ENCODE results near the gene NBPF6.
"Not testable (repeated sequence)": the region's sequence is repeated elsewhere in the genome, so short reads cannot be mapped to it uniquely, and the experiment has no call there.

Gene NBPF6, protein sequence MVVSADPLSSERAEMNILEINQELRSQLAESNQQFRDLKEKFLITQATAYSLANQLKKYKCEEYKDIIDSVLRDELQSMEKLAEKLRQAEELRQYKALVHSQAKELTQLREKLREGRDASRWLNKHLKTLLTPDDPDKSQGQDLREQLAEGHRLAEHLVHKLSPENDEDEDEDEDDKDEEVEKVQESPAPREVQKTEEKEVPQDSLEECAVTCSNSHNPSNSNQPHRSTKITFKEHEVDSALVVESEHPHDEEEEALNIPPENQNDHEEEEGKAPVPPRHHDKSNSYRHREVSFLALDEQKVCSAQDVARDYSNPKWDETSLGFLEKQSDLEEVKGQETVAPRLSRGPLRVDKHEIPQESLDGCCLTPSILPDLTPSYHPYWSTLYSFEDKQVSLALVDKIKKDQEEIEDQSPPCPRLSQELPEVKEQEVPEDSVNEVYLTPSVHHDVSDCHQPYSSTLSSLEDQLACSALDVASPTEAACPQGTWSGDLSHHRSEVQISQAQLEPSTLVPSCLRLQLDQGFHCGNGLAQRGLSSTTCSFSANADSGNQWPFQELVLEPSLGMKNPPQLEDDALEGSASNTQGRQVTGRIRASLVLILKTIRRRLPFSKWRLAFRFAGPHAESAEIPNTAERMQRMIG

GRCh38 chr1:108450043-108450442 lies at the start of gene NBPF6:
Gene NBPF6, plus strand, starts transcription at chr1:108450343. Its CDS starts 259 bp downstream, at chr1:108450602.
- not testable (repeated sequence) for DNase-seq

- DNase-seq: not testable (repeated sequence)
These were observed 38.9 kb upstream of the NBPF6 start for GRCh38 chr1:108411098-108411833.

- DNase-seq: not testable (repeated sequence)
These were observed 30.0 kb upstream of the NBPF6 start for GRCh38 chr1:108420129-108420528.

GRCh38 chr1:108421061-108421916 lies 28.9 kb upstream of the NBPF6 start:
- not testable (repeated sequence) for DNase-seq

DNA sequence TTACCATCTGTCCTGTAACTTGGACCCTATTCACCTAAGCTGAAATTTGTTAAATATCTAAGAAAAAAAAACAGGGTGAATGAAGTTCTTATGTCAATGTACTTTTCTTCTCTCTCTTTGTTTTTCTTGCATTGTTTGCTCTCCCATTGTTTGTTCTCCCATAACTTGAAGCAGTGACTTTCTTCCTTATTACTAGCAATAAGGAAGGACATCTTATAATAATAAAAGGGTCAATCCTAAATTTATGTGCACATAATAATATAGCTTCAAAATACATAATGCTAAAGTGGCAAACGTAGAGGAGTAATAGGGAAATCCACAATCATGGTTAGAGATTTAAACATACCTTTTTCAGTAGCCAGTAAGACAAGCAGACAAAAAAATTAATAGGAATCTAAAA lies 23.3 kb upstream of the NBPF6 start:
- DNase-seq: not testable (repeated sequence)

- not testable (repeated sequence) for DNase-seq
These were observed 18.1 kb upstream of the NBPF6 start for GRCh38 chr1:108432002-108432401.

DNA sequence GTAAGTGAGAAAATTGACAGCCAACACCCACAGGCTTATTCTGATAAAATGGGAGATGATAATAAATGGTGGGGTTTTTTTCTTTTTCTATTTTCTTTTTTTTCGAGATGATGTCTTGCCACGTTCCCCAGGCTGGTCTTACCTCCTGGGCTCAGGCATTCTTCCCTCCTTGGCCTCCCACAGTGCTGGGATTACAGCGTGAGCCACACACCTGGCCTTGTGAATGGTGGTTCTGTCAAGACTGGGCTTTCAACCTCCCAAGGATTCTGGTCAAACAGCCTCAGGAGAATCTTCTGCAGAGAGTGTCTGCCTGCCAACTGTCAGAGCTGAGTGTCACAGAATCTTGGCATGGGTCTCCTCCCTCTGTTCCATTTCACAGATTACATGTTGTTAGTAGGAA lies 16.7 kb upstream of the NBPF6 start:
- not testable (repeated sequence) for DNase-seq

DNA sequence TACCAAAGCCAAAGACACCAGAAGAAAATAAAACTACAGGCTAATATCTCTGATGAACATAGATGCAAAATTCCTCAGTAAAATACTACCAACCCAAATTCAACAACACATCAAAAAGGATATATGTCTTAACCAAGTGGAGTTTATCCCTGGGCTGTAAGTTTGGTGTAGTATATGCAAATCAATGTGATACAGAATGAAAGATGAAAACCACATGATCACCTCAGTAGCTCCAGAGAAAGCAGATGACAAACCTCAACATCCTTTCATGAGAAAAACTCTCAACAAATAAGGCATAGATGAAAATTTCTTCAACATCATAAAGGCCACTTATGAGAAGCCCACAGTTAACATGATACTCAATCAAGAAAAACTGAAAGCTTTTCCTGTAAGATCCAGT lies 11.6 kb upstream of the NBPF6 start:
- not testable (repeated sequence) for DNase-seq

DNA sequence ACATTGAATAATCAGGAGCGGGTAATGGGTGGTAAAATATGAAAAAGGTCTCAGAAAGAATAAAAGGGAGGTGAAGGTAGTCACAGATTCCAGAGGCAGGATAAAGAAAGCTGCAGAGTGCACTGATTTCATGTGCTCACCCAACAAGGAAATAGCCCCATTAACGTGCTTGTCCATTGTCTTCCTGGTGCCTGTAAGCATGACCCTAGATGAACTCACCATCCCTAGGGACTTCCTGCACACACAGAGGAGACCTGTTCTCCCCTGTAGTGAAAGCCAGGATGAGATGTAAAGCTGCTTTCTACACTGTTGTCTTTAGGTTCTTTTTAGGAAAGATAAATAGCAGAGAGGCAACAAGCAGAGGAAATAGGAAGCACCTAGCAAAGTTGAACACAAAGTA lies 4.4 kb downstream of the NBPF6 start:
- not testable (repeated sequence) for DNase-seq

GRCh38 chr1:108458661-108459060 lies 8.5 kb downstream of the NBPF6 start:
- not testable (repeated sequence) for DNase-seq

DNA sequence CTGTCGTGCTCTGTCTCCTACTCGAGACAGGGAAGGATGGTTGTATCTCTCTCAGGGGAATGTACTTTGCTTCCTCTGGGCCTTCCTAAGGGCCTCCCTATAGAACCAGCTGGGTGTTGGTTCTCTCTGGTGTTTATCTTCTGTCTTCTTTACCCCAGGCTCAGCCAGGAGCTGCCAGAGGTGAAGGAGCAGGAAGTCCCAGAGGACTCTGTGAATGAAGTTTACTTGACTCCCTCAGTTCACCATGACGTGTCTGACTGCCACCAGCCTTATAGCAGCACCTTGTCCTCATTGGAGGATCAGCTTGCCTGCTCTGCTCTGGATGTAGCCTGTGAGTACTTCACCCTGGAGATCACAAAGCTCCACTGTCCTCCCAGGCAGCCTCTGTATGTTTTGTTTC lies 11.6 kb downstream of the NBPF6 start:
- DNase-seq: not testable (repeated sequence)

DNA sequence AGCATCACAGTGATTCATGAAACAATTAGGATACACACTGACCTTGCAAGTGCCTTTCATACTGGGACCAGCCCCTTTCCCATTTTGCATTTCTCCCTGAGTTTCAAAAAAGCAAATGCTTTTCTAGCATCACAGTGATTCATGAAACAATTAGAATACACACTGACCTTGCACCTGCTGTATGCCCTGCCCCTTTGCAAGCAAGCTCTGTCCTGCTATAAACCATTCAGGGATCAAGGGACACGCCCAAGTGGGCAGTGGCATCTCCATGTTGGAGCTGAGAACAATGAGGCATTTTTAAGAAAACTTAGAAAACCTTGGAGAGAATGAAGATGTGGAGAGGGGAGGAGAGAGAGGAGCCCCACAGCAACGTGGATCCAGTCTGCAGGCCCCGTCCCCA lies 13.8 kb downstream of the NBPF6 start:
- not testable (repeated sequence) for DNase-seq

DNA sequence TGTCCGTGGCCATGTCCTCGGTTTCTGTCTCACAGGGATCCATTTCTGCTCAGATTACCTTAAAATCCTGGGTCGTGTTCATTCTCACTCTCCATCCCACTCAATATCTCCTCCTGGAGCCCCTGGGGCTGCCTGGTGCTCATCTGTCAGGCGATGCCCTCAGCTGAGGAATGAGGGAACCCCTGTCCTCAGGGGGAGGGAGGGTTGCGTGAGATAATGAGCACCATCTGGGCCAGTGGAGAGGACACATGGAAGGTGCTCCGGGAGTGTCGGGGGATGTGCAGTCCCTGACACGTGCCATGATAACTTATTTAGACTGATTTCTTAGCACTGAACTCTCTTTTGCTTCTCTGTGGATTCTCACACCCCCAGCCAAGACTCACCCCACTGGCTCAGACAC lies 16.0 kb downstream of the NBPF6 start:
- not testable (repeated sequence) for DNase-seq

DNA sequence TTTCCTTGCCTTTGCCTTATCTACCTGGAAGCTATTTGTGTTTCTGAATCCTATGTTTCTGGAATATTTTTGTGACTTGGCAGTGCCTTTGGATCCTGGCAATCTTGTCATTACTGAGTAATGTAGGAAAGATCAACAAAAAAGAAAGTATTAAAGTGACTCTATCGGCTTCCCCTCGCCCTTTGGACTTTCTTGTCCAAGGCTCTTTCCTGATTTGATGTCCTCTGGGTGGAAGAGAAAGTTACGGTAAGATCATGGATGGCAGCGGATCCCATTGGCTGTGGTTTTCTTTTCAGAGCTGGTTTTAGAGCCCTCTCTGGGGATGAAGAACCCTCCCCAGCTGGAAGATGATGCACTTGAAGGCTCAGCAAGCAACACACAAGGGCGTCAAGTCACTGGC lies 17.0 kb downstream of the NBPF6 start:
- DNase-seq: not testable (repeated sequence)

- not testable (repeated sequence) for DNase-seq
These were observed 20.6 kb downstream of the NBPF6 start for GRCh38 chr1:108470750-108471149.

- not testable (repeated sequence) for DNase-seq
These were observed 24.4 kb downstream of the NBPF6 start for GRCh38 chr1:108474516-108474915.

GRCh38 chr1:108478429-108479015 lies 28.4 kb downstream of the NBPF6 start:
- no peak for DNase-seq

GRCh38 chr1:108482708-108483107 lies 32.6 kb downstream of the NBPF6 start:
- DNase-seq: no peak

DNA sequence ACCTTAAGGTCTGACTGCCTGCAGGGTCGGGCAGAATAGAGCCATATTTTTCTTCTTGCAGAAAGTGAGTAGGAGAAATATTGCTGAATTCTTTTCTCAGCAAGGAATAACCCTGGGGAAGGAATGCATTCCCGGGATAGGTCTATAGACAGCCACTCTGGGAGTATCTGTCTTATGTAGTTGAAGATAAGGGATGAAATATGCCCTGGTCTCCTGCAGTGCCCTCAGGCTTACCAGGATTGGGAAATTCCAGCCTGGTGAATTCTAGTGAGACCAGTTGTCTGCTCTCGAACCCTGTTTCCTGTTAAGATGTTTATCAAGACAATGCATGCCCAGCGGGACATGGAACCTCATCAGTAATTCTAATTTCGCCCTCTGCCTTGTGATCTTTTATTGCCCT lies 35.8 kb downstream of the NBPF6 start:
- not testable (repeated sequence) for DNase-seq

DNA sequence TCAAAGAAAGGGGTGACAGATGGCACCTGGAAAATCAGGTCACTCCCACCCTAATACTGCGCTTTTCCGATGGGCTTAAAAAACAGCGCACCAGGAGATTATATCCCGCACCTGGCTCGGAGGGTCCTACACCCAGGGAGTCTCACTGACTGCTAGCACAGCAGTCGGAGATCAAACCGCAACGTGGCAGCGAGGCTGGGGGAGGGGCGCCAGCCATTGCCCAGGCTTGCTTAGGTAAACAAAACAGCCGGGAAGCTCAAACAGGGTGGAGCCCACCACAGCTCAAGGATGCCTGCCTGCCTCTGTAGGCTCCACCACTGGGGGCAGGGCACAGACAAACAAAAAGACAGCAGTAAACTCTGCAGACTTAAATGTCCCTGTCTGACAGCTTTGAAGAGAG lies 36.6 kb downstream of the NBPF6 start:
- DNase-seq: not testable (repeated sequence)

- DNase-seq: not testable (repeated sequence)
These were observed 44.9 kb downstream of the NBPF6 start for GRCh38 chr1:108495008-108495407.

DNA sequence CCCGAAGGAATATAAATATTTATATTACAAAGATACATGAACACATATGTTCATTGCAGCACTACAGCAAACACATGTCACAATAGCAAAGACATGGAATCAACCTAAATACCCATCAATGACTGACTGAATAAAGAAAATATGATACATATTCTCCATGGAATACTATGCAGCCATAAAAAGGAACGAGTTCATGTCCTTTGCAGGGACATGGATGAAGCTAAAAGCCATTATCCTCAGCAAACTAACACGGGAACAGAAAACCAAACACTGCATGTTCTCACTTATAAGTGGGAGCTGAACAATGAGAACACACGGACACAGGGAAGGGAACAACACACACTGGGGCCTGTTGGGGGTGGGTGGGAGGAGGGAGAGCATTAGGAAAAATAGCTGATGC lies 46.7 kb downstream of the NBPF6 start:
- not testable (repeated sequence) for DNase-seq
